ENCODE measurements around the gene MYOM1.

MYOM1 gene

DNA sequence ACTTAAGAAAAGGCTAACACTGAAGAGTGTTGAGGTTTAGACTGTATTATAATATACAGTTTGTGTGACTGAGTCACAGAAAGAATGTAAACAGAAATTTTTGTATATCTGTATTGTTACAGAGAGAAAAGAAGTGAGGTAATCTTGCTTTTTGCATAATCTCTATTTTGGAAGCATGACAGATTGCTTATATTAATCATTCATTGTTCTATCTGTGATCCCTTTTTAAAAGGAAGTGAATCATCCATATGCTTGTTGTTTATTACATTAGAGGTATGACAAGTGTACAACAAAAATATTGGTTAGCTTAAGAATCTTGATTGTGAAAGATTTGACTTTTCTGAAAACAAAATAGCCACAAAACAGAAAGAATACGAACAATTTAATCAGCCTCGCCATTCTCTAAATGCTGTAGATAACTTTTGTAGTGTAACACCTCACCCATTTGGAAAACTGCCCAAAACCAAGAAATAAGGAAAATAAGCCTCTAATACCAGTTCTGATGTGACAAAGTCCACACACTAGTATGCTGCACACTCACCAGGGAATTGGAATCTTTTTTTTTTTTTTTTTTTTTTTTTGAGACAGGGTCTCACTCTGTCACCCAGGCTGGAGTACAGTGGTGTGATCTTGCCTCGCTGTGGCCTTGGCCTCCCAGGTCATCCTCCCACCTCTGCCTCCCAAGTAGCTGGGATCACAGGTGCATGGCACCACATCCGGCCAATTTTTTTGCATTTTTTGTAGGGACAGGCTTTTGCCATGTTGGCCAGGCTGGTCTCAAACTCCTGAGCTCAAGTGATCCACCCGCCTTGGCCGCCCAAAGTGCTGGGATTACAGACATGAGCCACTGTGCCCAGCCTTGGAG, 115.3 kb downstream of the MYOM1 start:
- no peak overlapping the region for H3K27ac ChIP-seq (ENCODE audit: low read length)
- peaks cover 0 to 1% of the 10 kb centered on the region in 2 donors for H3K36me3 ChIP-seq (ENCODE audit: control insufficient read depth in 1 of 2, insufficient read depth in 2 of 2, low read length in 2 of 2)
- H3K9me3 ChIP-seq (ENCODE audit: control insufficient read depth in 1 of 2, low read length in 2 of 2): no peaks in the 10 kb centered on the region
- no peak overlapping the region for H3K4me3 ChIP-seq (ENCODE audit: low read depth in 1 of 2, low read length in 2 of 2)
- no peaks in the 10 kb centered on the region for H3K27me3 ChIP-seq (ENCODE audit: low read depth, low read length)
- H3K4me1 ChIP-seq (ENCODE audit: control insufficient read depth in 1 of 2, insufficient read depth in 2 of 2, low read length in 2 of 2): peaks cover 4 to 8% of the 10 kb centered on the region in 2 donors

DNA sequence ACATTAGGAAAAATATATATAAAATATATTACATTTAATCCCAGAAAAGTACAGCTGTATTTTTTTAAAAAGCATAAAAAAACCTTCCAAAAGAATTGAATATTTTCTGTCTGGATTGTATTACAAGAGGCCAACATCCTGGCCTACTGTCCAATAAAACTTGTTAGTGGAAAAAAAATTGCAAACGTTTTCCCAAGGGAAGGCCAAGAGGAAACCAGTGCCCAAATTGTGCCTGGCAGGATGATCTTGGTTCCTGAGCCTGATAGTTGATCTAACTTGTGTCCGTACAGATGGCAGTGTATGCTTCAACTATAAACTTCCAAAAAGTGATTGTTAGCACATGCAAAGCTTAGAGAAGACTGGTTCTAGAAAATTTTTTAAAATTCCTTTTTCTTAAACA, 116.2 kb downstream of the MYOM1 start:
- H3K4me1 ChIP-seq (ENCODE audit: control insufficient read depth in 1 of 2, insufficient read depth in 2 of 2, low read length in 2 of 2): peaks cover 4 to 8% of the 10 kb centered on the region in 2 donors
- no peaks in the 10 kb centered on the region for H3K27me3 ChIP-seq (ENCODE audit: low read depth, low read length)
- H3K36me3 ChIP-seq (ENCODE audit: control insufficient read depth in 1 of 2, insufficient read depth in 2 of 2, low read length in 2 of 2): peaks cover 0 to 9% of the 10 kb centered on the region in 2 donors
- H3K9me3 ChIP-seq (ENCODE audit: control insufficient read depth in 1 of 2, low read length in 2 of 2): no peaks in the 10 kb centered on the region
- no peak overlapping the region for H3K4me3 ChIP-seq (ENCODE audit: low read depth in 1 of 2, low read length in 2 of 2)
- no peak overlapping the region for H3K27ac ChIP-seq (ENCODE audit: low read length)

DNA sequence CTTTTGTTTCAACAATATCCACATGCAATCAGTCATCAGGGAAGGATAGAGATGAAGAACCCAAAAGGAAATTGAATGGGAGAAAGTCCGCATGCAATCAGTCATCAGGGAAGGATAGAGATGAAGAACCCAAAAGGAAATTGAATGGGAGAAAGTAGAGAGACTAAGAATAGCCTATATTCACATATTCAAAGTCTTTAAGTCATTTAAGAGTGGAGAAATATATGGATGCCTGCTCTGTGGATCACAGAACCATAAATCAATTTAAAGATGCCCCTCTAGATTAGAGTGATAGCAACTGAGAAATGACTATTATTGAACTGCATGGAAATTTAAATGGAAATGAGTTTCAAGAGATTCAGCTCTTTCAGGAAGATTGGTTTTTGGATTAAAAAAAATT, 116.8 kb downstream of the MYOM1 start:
- H3K27ac ChIP-seq (ENCODE audit: low read length): no peak overlapping the region

DNA sequence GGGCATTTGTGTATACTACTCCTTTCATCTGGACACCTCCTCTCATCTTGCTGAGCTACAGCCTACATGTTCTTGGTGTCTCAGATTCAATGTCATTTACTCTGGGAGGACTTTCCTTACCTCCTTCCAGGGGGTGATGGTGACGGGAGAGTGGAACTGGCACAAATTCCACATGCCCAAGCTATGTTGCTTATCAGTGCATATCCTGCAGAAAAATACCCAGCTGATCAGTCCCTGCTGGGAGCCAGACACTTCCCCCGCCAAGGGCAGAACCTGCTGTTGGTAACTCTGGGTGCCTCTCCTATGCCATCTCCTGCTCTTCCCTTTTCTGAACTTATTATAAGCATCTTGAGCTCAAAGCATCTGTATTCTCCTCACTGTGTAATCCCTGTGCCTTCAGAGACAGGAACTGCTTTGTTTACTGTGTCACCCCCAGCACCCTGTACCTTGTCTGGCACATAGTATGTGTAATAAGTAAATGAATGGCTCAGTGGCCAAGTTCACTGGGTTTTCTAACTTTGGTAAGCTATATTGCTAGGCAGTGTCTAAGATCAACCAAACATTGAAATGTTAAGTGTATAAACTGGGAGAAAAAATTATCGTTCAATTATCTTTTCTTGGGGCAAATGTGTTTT, 119.2 kb downstream of the MYOM1 start:
- Histone ChIP-seq H3K4me1 (ENCODE audit: control insufficient read depth in 1 of 2, insufficient read depth in 2 of 2, low read length in 2 of 2) (peaks cover 4 to 8% of the 10 kb centered on the region in 2 donors), H3K27ac (ENCODE audit: low read length) (no peak overlapping the region), H3K27me3 (ENCODE audit: low read depth, low read length) (no peaks in the 10 kb centered on the region), H3K4me3 (ENCODE audit: low read depth in 1 of 2, low read length in 2 of 2) (no peak overlapping the region), H3K9me3 (ENCODE audit: control insufficient read depth in 1 of 2, low read length in 2 of 2) (no peaks in the 10 kb centered on the region), H3K36me3 (ENCODE audit: control insufficient read depth in 1 of 2, insufficient read depth in 2 of 2, low read length in 2 of 2) (peaks cover 0 to 9% of the 10 kb centered on the region in 2 donors)

More for the DNA sequence above, 116.8 kb downstream of the MYOM1 start:
- peaks cover 0 to 9% of the 10 kb centered on the region in 2 donors for H3K36me3 ChIP-seq (ENCODE audit: control insufficient read depth in 1 of 2, insufficient read depth in 2 of 2, low read length in 2 of 2)
- H3K9me3 ChIP-seq (ENCODE audit: control insufficient read depth in 1 of 2, low read length in 2 of 2): no peaks in the 10 kb centered on the region
- no peaks in the 10 kb centered on the region for H3K27me3 ChIP-seq (ENCODE audit: low read depth, low read length)
- no peak overlapping the region for H3K4me3 ChIP-seq (ENCODE audit: low read depth in 1 of 2, low read length in 2 of 2)
- H3K4me1 ChIP-seq (ENCODE audit: control insufficient read depth in 1 of 2, insufficient read depth in 2 of 2, low read length in 2 of 2): peaks cover 4 to 8% of the 10 kb centered on the region in 2 donors

DNA sequence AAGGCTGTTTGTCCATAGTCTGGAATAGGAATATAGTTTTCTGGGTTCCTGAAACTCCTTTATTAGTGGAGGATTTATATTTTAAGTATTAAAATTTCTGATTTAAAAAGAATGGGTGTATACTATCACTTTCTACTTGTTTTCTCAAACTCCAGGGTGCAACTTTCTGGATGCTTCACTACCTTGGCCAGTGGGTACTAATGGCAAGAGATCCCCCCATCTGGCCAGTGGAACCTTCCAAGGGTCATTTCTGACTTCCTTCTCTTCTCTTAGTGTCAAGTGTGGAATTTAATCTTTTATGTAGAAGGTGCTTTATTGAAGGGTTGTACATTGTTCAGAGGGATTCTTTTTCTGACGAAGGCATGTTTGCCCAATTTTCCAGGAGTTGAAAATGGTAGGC, 120.4 kb downstream of the MYOM1 start:
- Histone ChIP-seq H3K27ac (ENCODE audit: low read length) (no peak overlapping the region), H3K36me3 (ENCODE audit: control insufficient read depth in 1 of 2, insufficient read depth in 2 of 2, low read length in 2 of 2) (peaks cover 0 to 9% of the 10 kb centered on the region in 2 donors), H3K9me3 (ENCODE audit: control insufficient read depth in 1 of 2, low read length in 2 of 2) (no peaks in the 10 kb centered on the region), H3K4me1 (ENCODE audit: control insufficient read depth in 1 of 2, insufficient read depth in 2 of 2, low read length in 2 of 2) (peaks cover 4 to 8% of the 10 kb centered on the region in 2 donors), H3K27me3 (ENCODE audit: low read depth, low read length) (no peaks in the 10 kb centered on the region), H3K4me3 (ENCODE audit: low read depth in 1 of 2, low read length in 2 of 2) (no peak overlapping the region)

DNA sequence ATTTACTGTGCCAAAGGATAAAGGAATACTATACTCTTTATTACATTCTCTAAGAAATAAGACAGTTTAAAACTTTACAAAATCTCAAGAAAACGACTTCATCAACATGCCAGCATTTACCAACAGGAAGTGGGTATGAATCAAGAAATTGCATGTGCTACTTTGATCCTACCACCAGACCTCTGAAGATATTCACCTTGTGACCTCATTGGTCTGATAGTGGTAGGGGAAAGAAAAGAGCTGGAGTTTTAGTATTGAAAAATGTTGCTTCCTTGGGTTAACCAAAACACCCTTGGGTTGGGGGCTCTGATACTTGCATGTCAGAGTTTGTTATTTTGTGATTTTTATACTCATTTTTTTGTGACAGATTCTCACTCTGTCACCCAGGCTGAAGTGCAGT, 122.7 kb downstream of the MYOM1 start:
- Histone ChIP-seq H3K9me3 (ENCODE audit: control insufficient read depth in 1 of 2, low read length in 2 of 2) (no peaks in the 10 kb centered on the region), H3K4me1 (ENCODE audit: control insufficient read depth in 1 of 2, insufficient read depth in 2 of 2, low read length in 2 of 2) (no peaks in the 10 kb centered on the region), H3K27me3 (ENCODE audit: low read depth, low read length) (no peaks in the 10 kb centered on the region)

DNA sequence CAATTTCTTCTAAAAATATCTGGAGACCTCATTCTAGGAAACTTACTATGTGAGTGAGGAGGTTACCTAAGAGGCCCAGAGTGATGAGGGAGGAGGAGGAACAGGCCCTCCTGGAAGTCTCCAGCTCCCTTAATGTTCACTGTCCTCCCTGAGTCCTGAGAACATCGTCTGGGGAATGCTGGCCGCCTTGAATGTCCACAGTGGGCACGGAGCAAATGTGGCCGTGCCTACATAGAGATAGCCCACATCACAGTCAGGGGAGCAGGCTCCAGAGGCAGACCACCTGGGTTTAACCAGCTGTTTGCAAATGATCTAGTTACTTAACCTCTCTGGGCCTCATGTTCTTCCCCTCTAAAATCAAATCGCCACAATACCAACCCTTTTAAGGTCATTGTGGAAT, 123.8 kb downstream of the MYOM1 start:
- H3K36me3 ChIP-seq (ENCODE audit: control insufficient read depth in 1 of 2, insufficient read depth in 2 of 2, low read length in 2 of 2): peaks cover 0 to 9% of the 10 kb centered on the region in 2 donors
- H3K27me3 ChIP-seq (ENCODE audit: low read depth, low read length): no peaks in the 10 kb centered on the region
- no peak overlapping the region for H3K27ac ChIP-seq (ENCODE audit: low read length)
- no peak overlapping the region for H3K4me3 ChIP-seq (ENCODE audit: low read depth in 1 of 2, low read length in 2 of 2)
- H3K9me3 ChIP-seq (ENCODE audit: control insufficient read depth in 1 of 2, low read length in 2 of 2): no peaks in the 10 kb centered on the region
- H3K4me1 ChIP-seq (ENCODE audit: control insufficient read depth in 1 of 2, insufficient read depth in 2 of 2, low read length in 2 of 2): no peaks in the 10 kb centered on the region

More for the DNA sequence above, 122.7 kb downstream of the MYOM1 start:
- no peak overlapping the region for H3K27ac ChIP-seq (ENCODE audit: low read length)
- peaks cover 0 to 9% of the 10 kb centered on the region in 2 donors for H3K36me3 ChIP-seq (ENCODE audit: control insufficient read depth in 1 of 2, insufficient read depth in 2 of 2, low read length in 2 of 2)
- no peak overlapping the region for H3K4me3 ChIP-seq (ENCODE audit: low read depth in 1 of 2, low read length in 2 of 2)

DNA sequence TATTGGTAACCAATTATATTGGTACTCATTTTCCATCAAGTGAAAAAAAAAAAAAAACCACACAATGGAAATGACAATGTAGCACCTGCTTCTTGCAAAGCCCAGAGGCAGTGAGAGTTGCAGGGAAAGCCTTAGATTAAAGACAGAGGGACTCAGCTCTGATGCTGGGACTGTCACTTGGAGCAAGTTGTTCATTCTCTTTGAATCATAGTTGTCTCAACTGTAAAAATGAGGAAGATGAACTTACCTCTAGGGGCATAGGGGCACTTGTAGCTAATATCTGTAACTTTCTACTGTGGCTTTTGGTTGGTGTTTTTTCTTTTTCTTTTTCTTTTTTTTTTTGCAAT, 125.5 kb downstream of the MYOM1 start:
- peaks cover 0 to 6% of the 10 kb centered on the region in 2 donors for H3K36me3 ChIP-seq (ENCODE audit: control insufficient read depth in 1 of 2, insufficient read depth in 2 of 2, low read length in 2 of 2)
- H3K9me3 ChIP-seq (ENCODE audit: control insufficient read depth in 1 of 2, low read length in 2 of 2): no peaks in the 10 kb centered on the region
- H3K4me3 ChIP-seq (ENCODE audit: low read depth in 1 of 2, low read length in 2 of 2): no peak overlapping the region
- H3K27ac ChIP-seq (ENCODE audit: low read length): no peak overlapping the region
- no peaks in the 10 kb centered on the region for H3K27me3 ChIP-seq (ENCODE audit: low read depth, low read length)
- H3K4me1 ChIP-seq (ENCODE audit: control insufficient read depth in 1 of 2, insufficient read depth in 2 of 2, low read length in 2 of 2): no peaks in the 10 kb centered on the region

DNA sequence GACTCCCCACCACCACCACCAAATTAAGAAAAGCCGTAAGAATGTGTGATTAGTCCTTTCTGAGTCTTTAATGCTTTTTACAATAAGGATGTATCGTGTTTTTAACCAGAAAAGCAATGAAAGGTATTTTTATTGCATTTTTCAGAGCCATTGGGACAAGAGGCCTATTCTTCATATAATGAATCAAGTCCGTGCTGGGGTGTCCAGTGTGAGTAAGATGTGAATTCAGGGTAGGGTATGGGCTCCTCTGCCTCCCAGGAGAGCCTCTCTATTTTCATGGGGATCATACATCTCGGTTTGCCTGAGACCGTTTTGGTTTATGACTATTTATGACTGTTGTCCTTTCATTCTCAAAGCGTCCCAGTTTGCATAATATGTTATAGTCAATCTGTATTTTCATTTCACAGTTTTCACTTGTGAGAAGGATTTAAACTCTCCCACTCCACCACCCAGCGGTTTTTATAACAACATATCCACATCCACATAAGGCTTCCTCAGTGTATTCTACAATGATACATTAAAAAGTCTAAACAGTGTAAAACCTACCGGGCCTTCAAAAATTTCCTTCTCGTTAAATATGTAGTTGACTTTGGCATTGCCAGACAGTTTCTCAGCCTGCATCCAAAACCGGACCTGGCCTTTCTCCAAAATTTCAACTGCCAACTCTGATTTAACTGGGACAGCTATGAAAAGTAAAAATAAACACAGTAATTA, 126.0 kb downstream of the MYOM1 start:
- Histone ChIP-seq H3K36me3 (ENCODE audit: control insufficient read depth in 1 of 2, insufficient read depth in 2 of 2, low read length in 2 of 2) (peaks cover 0 to 1% of the 10 kb centered on the region in 2 donors), H3K27ac (ENCODE audit: low read length) (no peak overlapping the region), H3K9me3 (ENCODE audit: control insufficient read depth in 1 of 2, low read length in 2 of 2) (no peaks in the 10 kb centered on the region), H3K4me3 (ENCODE audit: low read depth in 1 of 2, low read length in 2 of 2) (no peak overlapping the region), H3K4me1 (ENCODE audit: control insufficient read depth in 1 of 2, insufficient read depth in 2 of 2, low read length in 2 of 2) (no peaks in the 10 kb centered on the region), H3K27me3 (ENCODE audit: low read depth, low read length) (no peaks in the 10 kb centered on the region)

DNA sequence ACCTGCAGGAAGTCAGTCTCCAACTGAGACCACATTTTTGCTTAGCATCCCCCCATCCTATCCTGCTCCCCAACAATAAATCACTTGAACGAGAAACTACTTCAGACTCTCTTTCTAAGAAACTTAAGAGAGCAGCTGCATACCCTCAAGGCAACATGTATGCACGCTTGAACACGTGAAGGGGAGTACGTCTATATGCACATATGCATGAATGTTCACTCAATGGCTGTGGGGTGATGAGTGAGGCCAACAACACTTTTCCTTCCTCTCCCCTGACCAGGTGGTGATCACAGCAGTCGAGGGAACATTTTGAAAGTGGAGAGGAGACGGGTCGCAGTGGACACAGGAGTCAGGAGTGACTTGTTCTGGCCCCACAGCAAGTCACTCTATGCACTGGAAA, 127.0 kb downstream of the MYOM1 start:
- no peaks in the 10 kb centered on the region for H3K27me3 ChIP-seq (ENCODE audit: low read depth, low read length)
- no peaks in the 10 kb centered on the region for H3K4me1 ChIP-seq (ENCODE audit: control insufficient read depth in 1 of 2, insufficient read depth in 2 of 2, low read length in 2 of 2)
- H3K27ac ChIP-seq (ENCODE audit: low read length): no peak overlapping the region
- no peak overlapping the region for H3K4me3 ChIP-seq (ENCODE audit: low read depth in 1 of 2, low read length in 2 of 2)
- H3K36me3 ChIP-seq (ENCODE audit: control insufficient read depth in 1 of 2, insufficient read depth in 2 of 2, low read length in 2 of 2): peaks cover 0 to 5% of the 10 kb centered on the region in 2 donors
- no peaks in the 10 kb centered on the region for H3K9me3 ChIP-seq (ENCODE audit: control insufficient read depth in 1 of 2, low read length in 2 of 2)

DNA sequence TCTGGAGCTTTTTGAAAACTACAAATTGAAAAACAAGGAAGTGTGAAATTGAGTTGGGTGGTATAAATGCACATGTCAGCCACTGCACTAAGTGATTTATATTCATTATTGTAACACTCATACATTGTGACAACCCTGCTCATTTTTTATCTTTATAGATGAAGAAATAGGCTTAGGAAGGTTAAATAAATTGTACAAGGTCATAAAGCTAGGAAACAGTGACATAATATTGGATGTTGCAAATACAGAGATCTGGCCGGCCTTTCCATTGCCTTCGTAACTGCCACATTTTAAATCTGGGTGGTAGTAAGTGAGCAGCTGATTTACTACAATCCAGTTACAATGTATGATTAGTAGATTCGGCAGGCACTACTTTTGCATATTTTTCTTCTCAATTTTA, 130.2 kb downstream of the MYOM1 start:
- Histone ChIP-seq H3K36me3 (ENCODE audit: control insufficient read depth in 1 of 2, insufficient read depth in 2 of 2, low read length in 2 of 2) (peaks cover 0 to 5% of the 10 kb centered on the region in 2 donors), H3K4me1 (ENCODE audit: control insufficient read depth in 1 of 2, insufficient read depth in 2 of 2, low read length in 2 of 2) (no peaks in the 10 kb centered on the region), H3K27ac (ENCODE audit: low read length) (no peak overlapping the region), H3K4me3 (ENCODE audit: low read depth in 1 of 2, low read length in 2 of 2) (no peak overlapping the region), H3K27me3 (ENCODE audit: low read depth, low read length) (no peaks in the 10 kb centered on the region), H3K9me3 (ENCODE audit: control insufficient read depth in 1 of 2, low read length in 2 of 2) (no peaks in the 10 kb centered on the region)
